ENCODE data around the gene SLC6A13.

GRCh38 chr12:308511-308910 lies 45.9 kb upstream of the SLC6A13 start:
- TF ChIP-seq, protein P1, sequence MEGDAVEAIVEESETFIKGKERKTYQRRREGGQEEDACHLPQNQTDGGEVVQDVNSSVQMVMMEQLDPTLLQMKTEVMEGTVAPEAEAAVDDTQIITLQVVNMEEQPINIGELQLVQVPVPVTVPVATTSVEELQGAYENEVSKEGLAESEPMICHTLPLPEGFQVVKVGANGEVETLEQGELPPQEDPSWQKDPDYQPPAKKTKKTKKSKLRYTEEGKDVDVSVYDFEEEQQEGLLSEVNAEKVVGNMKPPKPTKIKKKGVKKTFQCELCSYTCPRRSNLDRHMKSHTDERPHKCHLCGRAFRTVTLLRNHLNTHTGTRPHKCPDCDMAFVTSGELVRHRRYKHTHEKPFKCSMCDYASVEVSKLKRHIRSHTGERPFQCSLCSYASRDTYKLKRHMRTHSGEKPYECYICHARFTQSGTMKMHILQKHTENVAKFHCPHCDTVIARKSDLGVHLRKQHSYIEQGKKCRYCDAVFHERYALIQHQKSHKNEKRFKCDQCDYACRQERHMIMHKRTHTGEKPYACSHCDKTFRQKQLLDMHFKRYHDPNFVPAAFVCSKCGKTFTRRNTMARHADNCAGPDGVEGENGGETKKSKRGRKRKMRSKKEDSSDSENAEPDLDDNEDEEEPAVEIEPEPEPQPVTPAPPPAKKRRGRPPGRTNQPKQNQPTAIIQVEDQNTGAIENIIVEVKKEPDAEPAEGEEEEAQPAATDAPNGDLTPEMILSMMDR (conservative IDR thresholded peaks at IDR 0.05; ENCODE audit: low read depth, low read length) = no peak
- TF ChIP-seq EZH2 (IDR thresholded peaks at IDR 0.05; ENCODE audit: borderline replicate concordance, low read depth, low read length, poor library complexity, severe bottlenecking) = no peak
